GM12865 (cell line): Measurements from ENCODE around the gene CPZ.

ENCODE experiments used
- DNase-seq: peaks from one replicate; pipeline ENCODE4 v3.0.0; 2010; ENCODE audit warnings: low read depth
- H3K4me3 ChIP-seq: 2 replicates; pipeline ENCODE4 v1.5.1; 2011; ENCODE audit warnings: mild to moderate bottlenecking, low read depth, low read length, control low read depth
- CTCF ChIP-seq: IDR thresholded peaks from 2 replicates; pipeline ENCODE4 v1.5.1; 2011; ENCODE audit warnings: low read length, control low read depth, low read depth, inconsistent platforms; ENCODE audit not compliant: insufficient read depth; ENCODE audit errors: missing control alignments

Gene CPZ

DNA sequence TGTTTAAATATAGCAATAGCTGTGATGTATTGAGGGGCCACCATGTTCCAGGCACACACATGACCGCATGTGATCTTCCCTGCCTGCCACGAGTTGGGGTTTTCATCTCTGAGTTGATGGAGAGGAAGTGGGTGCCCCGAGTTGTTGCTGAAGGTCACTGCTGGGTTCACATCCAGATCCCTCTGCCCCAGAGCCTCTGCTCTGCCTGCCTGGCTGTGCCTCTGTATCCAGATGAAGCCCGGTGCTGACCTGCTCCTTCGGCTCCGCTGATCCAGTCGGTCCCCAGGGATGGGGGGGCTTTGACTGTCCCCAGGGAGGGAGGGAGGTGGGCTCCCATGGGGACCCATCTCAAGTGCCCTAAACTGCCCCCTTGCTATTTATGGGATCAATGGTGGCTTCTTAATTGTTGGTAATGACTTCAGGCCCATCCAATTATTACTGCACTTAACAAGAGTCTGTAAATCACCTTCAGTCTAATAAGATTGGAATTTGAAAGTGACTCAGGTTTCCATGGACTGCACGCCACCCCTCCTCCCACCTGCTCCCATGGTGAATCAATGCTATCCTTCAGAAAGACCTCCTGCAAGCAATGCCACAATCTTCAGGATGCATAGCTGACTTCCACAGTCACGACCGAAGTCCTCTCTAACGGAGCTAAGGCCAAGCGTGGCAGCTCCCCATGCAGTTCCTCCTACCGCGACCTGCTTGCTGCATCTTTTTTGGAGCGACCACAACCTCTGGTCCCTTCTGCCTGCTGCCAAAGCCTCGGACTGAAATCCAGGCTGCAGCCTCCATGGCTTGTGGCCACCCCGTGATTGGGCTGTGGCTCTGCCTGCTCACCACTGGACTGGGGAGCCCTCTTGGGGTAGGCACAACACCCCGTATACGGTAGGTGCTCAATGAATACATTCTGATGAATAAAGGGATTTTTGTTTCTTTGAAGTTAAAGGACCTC lies 73.1 kb downstream of the CPZ start:
- no peak for DNase-seq
- no peak for TF ChIP-seq CTCF
- no peak overlapping the region for H3K4me3 ChIP-seq

DNA sequence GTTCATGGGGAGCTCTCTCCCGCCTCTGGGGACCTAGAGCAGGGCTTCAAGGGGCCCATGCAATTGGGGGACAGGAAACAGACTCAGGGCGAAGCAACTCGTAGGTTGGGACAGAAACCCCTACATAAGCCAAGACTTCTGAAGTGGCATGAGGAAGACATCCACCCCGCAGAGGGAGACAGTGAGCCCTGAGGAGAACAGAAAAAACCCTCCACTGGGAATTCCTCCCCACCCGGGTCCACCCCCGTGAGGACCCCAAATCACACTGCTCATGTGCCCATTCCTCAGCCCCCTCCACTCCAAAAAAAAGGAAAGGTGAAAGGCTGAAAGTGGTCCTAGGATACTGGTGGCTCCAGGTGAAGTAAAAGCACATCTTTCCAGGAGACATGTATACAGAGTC lies 74.0 kb downstream of the CPZ start:
- no peak for DNase-seq
- no peak overlapping the region for H3K4me3 ChIP-seq
- TF ChIP-seq CTCF = no peak
